Gastrocnemius medialis (tissue), 4 donors: ENCODE results near the gene SEPTIN10.

Experiments
- CTCF ChIP-seq, 5 experiments: fragments of 450-650 bp in 3 of 5; fragments of 200-600 bp in 2 of 5; sonication (generic) in 2 of 5; IDR thresholded peaks in 4 of 5; conservative IDR thresholded peaks in 1 of 5; 1 replicate in 4 of 5; 2 replicates in 1 of 5; pipeline ENCODE4 v1.5.1; 2016 to 2019; ENCODE audit warnings: antibody characterized with exemption in 5 of 5, mild to moderate bottlenecking in 3 of 5, moderate library complexity in 3 of 5
- POLR2A ChIP-seq, 2 donors: fragments of 450-650 bp; IDR thresholded peaks; one replicate each; pipeline ENCODE4 v1.6.1; 2017; ENCODE audit warnings: antibody characterized with exemption in 2 of 2, mild to moderate bottlenecking in 2 of 2, moderate library complexity in 2 of 2

GRCh38 chr2:109527846-109528705 is 85.7 kb downstream of the SEPTIN10 start:
- no peak for TF ChIP-seq CTCF (IDR thresholded peaks at IDR 0.05 in 4 of 5, conservative IDR thresholded peaks at IDR 0.05 in 1 of 5)
- no peak for TF ChIP-seq POLR2A (IDR thresholded peaks at IDR 0.05)
